ENCODE data around the gene TADA2B. TPM values are rescaled to one million over a fixed set of nuclear protein-coding genes. Genes with fewer than 3 reads are reported as not detected.

The TADA2B gene
- polyA plus RNA-seq, 4 donors = 20.6 to 23.5 (median 22.2) TPM

GRCh38 chr4:7017446-7018048 lies 25.6 kb upstream of the TADA2B start:
- DNase-seq (ENCODE audit: low read depth in 4 of 4, low spot score in 2 of 4) = no peak

- DNase-seq (ENCODE audit: low read depth in 4 of 4, low spot score in 2 of 4) = no peak
Measured at GRCh38 chr4:7018281-7018680, 24.9 kb upstream of the TADA2B start.

GRCh38 chr4:7019367-7019766 lies 23.8 kb upstream of the TADA2B start:
- DNase-seq (ENCODE audit: low read depth in 4 of 4, low spot score in 2 of 4) = no peak

GRCh38 chr4:7020290-7020689 lies 22.9 kb upstream of the TADA2B start:
- DNase-seq (ENCODE audit: low read depth in 4 of 4, low spot score in 2 of 4) = no peak

GRCh38 chr4:7020856-7021255 lies 22.3 kb upstream of the TADA2B start:
- DNase-seq (ENCODE audit: low read depth in 4 of 4, low spot score in 2 of 4) = no peak

GRCh38 chr4:7021355-7021754 lies 21.8 kb upstream of the TADA2B start:
- DNase-seq (ENCODE audit: low read depth in 4 of 4, low spot score in 2 of 4) = no peak

- DNase-seq (ENCODE audit: low read depth in 4 of 4, low spot score in 2 of 4) = no peak
Measured at GRCh38 chr4:7021930-7022664, 21.1 kb upstream of the TADA2B start.

- DNase-seq (ENCODE audit: low read depth in 4 of 4, low spot score in 2 of 4) = no peak
Measured at GRCh38 chr4:7023486-7023885, 19.7 kb upstream of the TADA2B start.

GRCh38 chr4:7023901-7024300 lies 19.3 kb upstream of the TADA2B start:
- DNase-seq (ENCODE audit: low read depth in 4 of 4, low spot score in 2 of 4) = no peak

- DNase-seq (ENCODE audit: low read depth in 4 of 4, low spot score in 2 of 4) = no peak
Measured at GRCh38 chr4:7024336-7024890, 18.8 kb upstream of the TADA2B start.

GRCh38 chr4:7025040-7025602 lies 18.1 kb upstream of the TADA2B start:
- no peak for DNase-seq (ENCODE audit: low read depth in 4 of 4, low spot score in 2 of 4)

GRCh38 chr4:7026107-7026506 lies 17.1 kb upstream of the TADA2B start:
- DNase-seq (ENCODE audit: low read depth in 4 of 4, low spot score in 2 of 4) = no peak

- no peak for DNase-seq (ENCODE audit: low read depth in 4 of 4, low spot score in 2 of 4)
Measured at GRCh38 chr4:7027284-7027683, 15.9 kb upstream of the TADA2B start.

GRCh38 chr4:7027913-7028312 lies 15.3 kb upstream of the TADA2B start:
- DNase-seq (ENCODE audit: low read depth in 4 of 4, low spot score in 2 of 4) = no peak

GRCh38 chr4:7029212-7029611 lies 14.0 kb upstream of the TADA2B start:
- DNase-seq (ENCODE audit: low read depth in 4 of 4, low spot score in 2 of 4) = no peak

GRCh38 chr4:7029921-7030320 lies 13.3 kb upstream of the TADA2B start:
- DNase-seq (ENCODE audit: low read depth in 4 of 4, low spot score in 2 of 4) = no peak

- no peak for DNase-seq (ENCODE audit: low read depth in 4 of 4, low spot score in 2 of 4)
Measured at GRCh38 chr4:7030856-7031255, 12.3 kb upstream of the TADA2B start.

GRCh38 chr4:7031558-7032449 lies 11.4 kb upstream of the TADA2B start:
- no peak for DNase-seq (ENCODE audit: low read depth in 4 of 4, low spot score in 2 of 4)

GRCh38 chr4:7032596-7032995 lies 10.6 kb upstream of the TADA2B start:
- DNase-seq (ENCODE audit: low read depth in 4 of 4, low spot score in 2 of 4) = no peak

- no peak for DNase-seq (ENCODE audit: low read depth in 4 of 4, low spot score in 2 of 4)
Measured at GRCh38 chr4:7034262-7035081, 8.7 kb upstream of the TADA2B start.
